CD4-positive, alpha-beta T cell (primary cell): ENCODE data around the gene EPHX1. TPM values are rescaled to one million over a fixed set of nuclear protein-coding genes. Genes with fewer than 3 reads are reported as not detected.

Source experiments
- ATAC-seq: fragments of 200-7000 bp; cut with Tn5 transposase; one replicate; pipeline ENCODE4 v1.10.0; 2022; ENCODE audit warnings: mild to moderate bottlenecking; ENCODE audit not compliant: poor library complexity
- CTCF ChIA-PET: fragments of 350-600 bp; sonication (Branson Sonifier 250); formaldehyde crosslinking; loops from one replicate; lab custom pipeline; 2021; ENCODE audit warnings: antibody characterized with exemption, inconsistent platforms; lab: Charles Lee
- POLR2A ChIA-PET: fragments of 350-600 bp; sonication (Branson Sonifier 250); formaldehyde crosslinking; loops from one replicate; lab custom pipeline; 2021; ENCODE audit warnings: antibody characterized with exemption, inconsistent platforms; lab: Charles Lee
- DNase-seq, 14 experiments: peaks; one replicate each; pipeline ENCODE4 v3.0.0-alpha.2; 2013 to 2020; ENCODE audit warnings: mixed read lengths in 2 of 14
- H3K27ac ChIP-seq, 2 donors: one replicate each; pipeline versions ENCODE4 v1.5.1 to v1.7.0; 2013; ENCODE audit warnings: low read length in 2 of 2, low read depth in 1 of 2, mild to moderate bottlenecking in 1 of 2
- H3K27me3 ChIP-seq, 2 experiments: 1 replicate in 1 of 2; 2 replicates in 1 of 2; pipeline versions ENCODE4 v1.6.1 to v1.7.0; 2013; ENCODE audit warnings: low read length in 2 of 2, control low read depth in 1 of 2, mild to moderate bottlenecking in 1 of 2, moderate library complexity in 1 of 2; ENCODE audit not compliant: insufficient read depth in 2 of 2, control insufficient read depth in 1 of 2
- H3K36me3 ChIP-seq: one replicate; pipeline ENCODE4 v1.6.1; 2013; ENCODE audit warnings: low read length, control low read depth; ENCODE audit not compliant: insufficient read depth
- H3K4me1 ChIP-seq: one replicate; pipeline ENCODE4 v1.6.1; 2013; ENCODE audit warnings: low read length, control low read depth; ENCODE audit not compliant: insufficient read depth
- H3K4me3 ChIP-seq: one replicate; pipeline ENCODE4 v1.5.1; 2013; ENCODE audit warnings: mild to moderate bottlenecking, low read length, moderate library complexity
- H3K9me3 ChIP-seq, 2 experiments: 1 replicate in 1 of 2; 2 replicates in 1 of 2; pipeline versions ENCODE4 v1.6.1 to v1.7.0; 2013; ENCODE audit warnings: low read length in 2 of 2, mild to moderate bottlenecking in 2 of 2, control low read depth in 1 of 2, moderate library complexity in 1 of 2; ENCODE audit not compliant: control insufficient read depth in 1 of 2, insufficient read depth in 1 of 2
- H3K27ac Mint-ChIP-seq: one replicate; pipeline ENCODE4 v1.8.0; 2020; ENCODE audit warnings: mixed read lengths
- H3K27me3 Mint-ChIP-seq: one replicate; pipeline ENCODE4 v1.8.0; 2021; ENCODE audit warnings: mixed read lengths
- H3K36me3 Mint-ChIP-seq: one replicate; pipeline ENCODE4 v1.8.0; 2021; ENCODE audit warnings: low read depth, mixed read lengths
- H3K4me1 Mint-ChIP-seq: one replicate; pipeline ENCODE4 v1.8.0; 2021; ENCODE audit warnings: low read depth, mixed read lengths
- H3K4me3 Mint-ChIP-seq: one replicate; pipeline ENCODE4 v1.8.0; 2020; ENCODE audit warnings: mild to moderate bottlenecking, mixed read lengths
- H3K9me3 Mint-ChIP-seq: one replicate; pipeline ENCODE4 v1.8.0; 2020; ENCODE audit warnings: mixed read lengths
- intact Hi-C, 2 experiments: fragments of 100-400 bp; cut with DNase I in 1 of 2; cut with micrococcal nuclease in 1 of 2; formaldehyde crosslinking; loops; one replicate each; pipeline versions ENCODE4 v1.15.1 to v1.9.0; 2023 to 2025; cut with DNase I, micrococcal nuclease
- total RNA-seq, 174 experiments: library from RNA in 2 of 174; stranded (reverse) in 2 of 174; gene quantifications; one replicate each; pipeline ENCODE4 v1.2.3 and lab custom pipeline; 2021 to 2026
- TF ChIP-seq, protein P1 (sequence below): fragments of 200-600 bp; IDR thresholded peaks from one replicate; pipeline ENCODE4 v1.8.0; 2022; ENCODE audit warnings: antibody characterized with exemption, mild to moderate bottlenecking

EPHX1 gene
- total RNA-seq, 2 experiments from 2014 or later, result 0.34 to 0.47 TPM

DNA sequence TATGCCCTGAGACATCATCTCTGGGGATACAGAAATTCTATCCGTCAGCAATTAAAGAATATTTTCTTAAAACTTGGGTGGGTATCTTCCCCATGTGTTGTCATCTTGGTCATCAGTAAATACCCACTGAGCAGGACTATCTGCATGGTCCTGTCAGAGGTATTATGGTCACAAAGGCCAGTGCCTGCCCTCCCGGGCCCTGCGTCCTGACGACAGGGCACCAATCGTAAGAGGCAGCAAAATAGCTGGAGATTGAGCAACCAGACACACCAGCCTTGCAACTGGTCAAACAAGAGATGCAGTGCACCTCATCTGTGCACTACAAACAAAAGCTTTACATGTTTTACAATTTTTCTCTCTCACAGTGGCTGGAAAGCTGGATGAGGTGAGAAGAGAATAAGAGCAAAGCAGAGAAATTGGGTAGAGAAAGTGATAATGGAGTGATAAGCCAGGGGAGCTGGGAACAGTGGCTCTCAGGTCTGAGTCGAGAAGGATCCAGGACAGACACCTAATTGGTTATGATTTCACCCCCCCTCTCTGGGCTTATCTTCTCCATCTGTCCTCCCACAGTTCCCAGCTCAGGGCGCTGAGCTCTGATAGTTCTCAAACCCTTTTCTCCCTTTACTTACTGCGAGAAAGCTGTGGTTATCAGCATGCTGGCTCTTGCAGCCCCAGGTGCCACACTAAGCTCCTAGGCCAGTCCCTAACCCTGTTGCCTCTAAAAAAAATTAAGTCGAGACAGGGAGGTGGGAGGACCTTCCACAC, 41.1 kb upstream of the EPHX1 start:
- Histone ChIP-seq H3K4me3 (no peak overlapping the region), H3K36me3 (no peaks in the 10 kb centered on the region), H3K27me3 (peaks cover 0 to 4% of the 10 kb centered on the region in 2 experiments), H3K27ac (no peak overlapping the region), H3K4me1 (no peaks in the 10 kb centered on the region), H3K9me3 (no peaks in the 10 kb centered on the region)
- no peak overlapping the region for H3K27ac Mint-ChIP-seq
- H3K27me3 Mint-ChIP-seq, result peaks cover 3% of the 10 kb centered on the region
- DNase-seq (no peak), ATAC-seq (no peak)
- CTCF ChIA-PET, result no interaction called here
- H3K9me3 Mint-ChIP-seq, result no peaks in the 10 kb centered on the region
- no peaks in the 10 kb centered on the region for H3K4me1 Mint-ChIP-seq
- H3K4me3 Mint-ChIP-seq, result no peak overlapping the region
- POLR2A ChIA-PET, result interaction anchor here (2.0 kb wide), 1 partner anchor 9 kb away, joined by 16 read pairs; the partner anchor contains the start of gene SRP9
- intact Hi-C loops, result no loop called here
- no peaks in the 10 kb centered on the region for H3K36me3 Mint-ChIP-seq
- TF ChIP-seq, protein P1, sequence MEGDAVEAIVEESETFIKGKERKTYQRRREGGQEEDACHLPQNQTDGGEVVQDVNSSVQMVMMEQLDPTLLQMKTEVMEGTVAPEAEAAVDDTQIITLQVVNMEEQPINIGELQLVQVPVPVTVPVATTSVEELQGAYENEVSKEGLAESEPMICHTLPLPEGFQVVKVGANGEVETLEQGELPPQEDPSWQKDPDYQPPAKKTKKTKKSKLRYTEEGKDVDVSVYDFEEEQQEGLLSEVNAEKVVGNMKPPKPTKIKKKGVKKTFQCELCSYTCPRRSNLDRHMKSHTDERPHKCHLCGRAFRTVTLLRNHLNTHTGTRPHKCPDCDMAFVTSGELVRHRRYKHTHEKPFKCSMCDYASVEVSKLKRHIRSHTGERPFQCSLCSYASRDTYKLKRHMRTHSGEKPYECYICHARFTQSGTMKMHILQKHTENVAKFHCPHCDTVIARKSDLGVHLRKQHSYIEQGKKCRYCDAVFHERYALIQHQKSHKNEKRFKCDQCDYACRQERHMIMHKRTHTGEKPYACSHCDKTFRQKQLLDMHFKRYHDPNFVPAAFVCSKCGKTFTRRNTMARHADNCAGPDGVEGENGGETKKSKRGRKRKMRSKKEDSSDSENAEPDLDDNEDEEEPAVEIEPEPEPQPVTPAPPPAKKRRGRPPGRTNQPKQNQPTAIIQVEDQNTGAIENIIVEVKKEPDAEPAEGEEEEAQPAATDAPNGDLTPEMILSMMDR, result no peak

DNA sequence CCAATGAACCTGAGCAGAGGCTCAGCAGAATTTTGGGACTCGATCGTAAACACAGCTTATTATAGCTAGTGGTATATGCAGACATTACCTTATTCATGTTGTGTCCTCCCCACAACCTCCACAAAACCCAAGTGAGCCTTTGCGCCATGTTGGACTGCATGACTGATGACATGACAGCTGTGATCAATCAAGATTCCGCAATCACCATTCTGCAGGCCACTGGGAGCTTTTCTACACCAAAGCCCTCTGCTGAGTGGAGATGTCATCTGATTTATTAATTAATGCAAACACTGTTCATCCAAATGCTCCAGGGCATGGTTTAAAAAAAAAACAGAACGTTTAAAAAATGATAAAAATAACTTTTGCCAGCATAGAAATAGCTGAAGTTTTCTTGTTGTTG, 40.2 kb upstream of the EPHX1 start:
- Histone ChIP-seq H3K27me3 (no peaks in the 10 kb centered on the region), H3K27ac (no peak overlapping the region), H3K4me3 (no peak overlapping the region), H3K9me3 (no peaks in the 10 kb centered on the region), H3K36me3 (no peaks in the 10 kb centered on the region), H3K4me1 (no peaks in the 10 kb centered on the region)
- Mint-ChIP-seq H3K36me3 (no peaks in the 10 kb centered on the region), H3K4me3 (no peak overlapping the region), H3K27ac (no peak overlapping the region), H3K4me1 (no peaks in the 10 kb centered on the region), H3K9me3 (no peaks in the 10 kb centered on the region), H3K27me3 (peaks cover 3% of the 10 kb centered on the region)
- ATAC-seq (no peak), DNase-seq (no peak)
- intact Hi-C loops, result loop anchor here (5.0 to 10.0 kb wide), 2 partner anchors 73 to 125 kb away; no protein-coding TSS in a partner anchor
- POLR2A ChIA-PET, result interaction anchor here (2.0 kb wide), 1 partner anchor 8 kb away, joined by 16 read pairs; the partner anchor contains the start of gene SRP9
- CTCF ChIA-PET, result no interaction called here
- TF ChIP-seq, protein P1, result no peak

DNA sequence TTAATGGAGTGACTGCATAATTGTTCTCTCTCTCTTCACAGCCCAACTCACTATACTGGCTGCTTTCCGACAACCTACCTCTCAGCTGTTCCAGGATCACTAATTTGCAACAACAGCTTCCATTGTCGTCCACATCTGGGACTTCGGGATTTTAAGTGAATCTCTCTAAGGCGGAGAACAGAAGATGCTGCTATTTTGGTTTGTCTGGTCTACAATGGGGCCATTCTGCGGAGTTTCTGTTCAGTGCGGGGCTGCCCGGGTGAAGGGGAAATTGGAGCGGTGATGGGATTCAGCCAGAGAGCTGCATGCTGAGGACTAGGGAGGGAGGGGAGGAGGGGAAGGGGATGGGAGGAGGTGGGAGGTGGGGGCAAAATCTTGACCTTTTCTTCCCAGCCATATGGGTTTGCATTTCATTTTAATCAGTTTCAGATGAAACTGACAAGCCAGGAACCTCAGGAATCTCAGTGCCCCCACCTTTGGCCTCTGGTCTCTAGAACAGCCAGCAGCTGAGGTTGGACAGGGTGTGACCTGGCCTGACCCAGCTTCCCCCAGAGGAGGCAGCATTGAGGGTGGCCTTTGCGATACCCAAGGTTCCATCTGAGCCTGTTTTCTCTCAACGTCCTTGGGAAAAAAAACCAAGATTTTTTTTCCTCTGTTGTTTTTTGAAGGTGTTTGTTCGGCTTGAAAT, 39.2 kb upstream of the EPHX1 start:
- Histone ChIP-seq H3K27me3 (no peaks in the 10 kb centered on the region), H3K9me3 (no peaks in the 10 kb centered on the region), H3K4me3 (no peak overlapping the region), H3K27ac (no peak overlapping the region), H3K36me3 (no peaks in the 10 kb centered on the region), H3K4me1 (peaks cover 5% of the 10 kb centered on the region)
- ATAC-seq, result no peak
- H3K9me3 Mint-ChIP-seq, result no peaks in the 10 kb centered on the region
- no peak overlapping the region for H3K4me3 Mint-ChIP-seq
- no peaks in the 10 kb centered on the region for H3K4me1 Mint-ChIP-seq
- H3K36me3 Mint-ChIP-seq, result no peaks in the 10 kb centered on the region
- H3K27me3 Mint-ChIP-seq, result peaks cover 3% of the 10 kb centered on the region
- H3K27ac Mint-ChIP-seq, result no peak overlapping the region
- intact Hi-C loops, result loop anchor here (5.0 to 10.0 kb wide), 2 partner anchors 72 to 124 kb away; no protein-coding TSS in a partner anchor
- no peak for DNase-seq
- ChIA-PET CTCF (no interaction called here), POLR2A (no interaction called here)
- TF ChIP-seq, protein P1, result no peak
